Measurements from ENCODE around the gene CHCHD3.

DNA sequence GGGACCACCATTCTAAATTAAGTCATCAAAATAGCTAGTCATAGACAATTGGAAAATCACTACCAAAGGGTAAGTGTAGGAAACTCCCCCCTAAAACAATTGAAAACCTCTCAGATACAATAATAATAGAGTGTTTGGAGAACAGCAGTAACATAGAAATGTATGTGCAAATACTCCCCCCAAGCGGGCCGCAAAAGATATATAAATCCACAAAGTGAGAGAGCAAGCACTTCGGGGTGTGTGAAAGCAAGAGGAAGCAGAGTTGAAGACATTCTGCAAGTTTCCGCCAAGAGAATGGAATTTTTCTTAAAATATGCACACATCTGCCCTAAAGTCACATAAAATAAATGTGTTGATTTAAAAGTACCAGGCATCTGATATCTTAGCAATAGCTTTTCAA lies 33.3 kb downstream of the CHCHD3 start:
- TF ChIP-seq, protein P1, sequence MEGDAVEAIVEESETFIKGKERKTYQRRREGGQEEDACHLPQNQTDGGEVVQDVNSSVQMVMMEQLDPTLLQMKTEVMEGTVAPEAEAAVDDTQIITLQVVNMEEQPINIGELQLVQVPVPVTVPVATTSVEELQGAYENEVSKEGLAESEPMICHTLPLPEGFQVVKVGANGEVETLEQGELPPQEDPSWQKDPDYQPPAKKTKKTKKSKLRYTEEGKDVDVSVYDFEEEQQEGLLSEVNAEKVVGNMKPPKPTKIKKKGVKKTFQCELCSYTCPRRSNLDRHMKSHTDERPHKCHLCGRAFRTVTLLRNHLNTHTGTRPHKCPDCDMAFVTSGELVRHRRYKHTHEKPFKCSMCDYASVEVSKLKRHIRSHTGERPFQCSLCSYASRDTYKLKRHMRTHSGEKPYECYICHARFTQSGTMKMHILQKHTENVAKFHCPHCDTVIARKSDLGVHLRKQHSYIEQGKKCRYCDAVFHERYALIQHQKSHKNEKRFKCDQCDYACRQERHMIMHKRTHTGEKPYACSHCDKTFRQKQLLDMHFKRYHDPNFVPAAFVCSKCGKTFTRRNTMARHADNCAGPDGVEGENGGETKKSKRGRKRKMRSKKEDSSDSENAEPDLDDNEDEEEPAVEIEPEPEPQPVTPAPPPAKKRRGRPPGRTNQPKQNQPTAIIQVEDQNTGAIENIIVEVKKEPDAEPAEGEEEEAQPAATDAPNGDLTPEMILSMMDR (conservative IDR thresholded peaks at IDR 0.05; ENCODE audit: low read length): no peak
- TF ChIP-seq EZH2phosphoT487 (IDR thresholded peaks at IDR 0.05; ENCODE audit: borderline replicate concordance): no peak
